HepG2 (cell line): Measurements from ENCODE around the gene LYRM1. TPM values are rescaled to one million over a fixed set of nuclear protein-coding genes. Genes with fewer than 3 reads are reported as not detected.

Source experiments
- ATRX ChIP-seq: sonication (generic); formaldehyde crosslinking; IDR thresholded peaks from 2 replicates; pipeline ENCODE4 v1.4.0; 2020; ENCODE audit warnings: missing genetic modification reagents, borderline replicate concordance
- BORCS8-MEF2B ChIP-seq: sonication (generic); formaldehyde crosslinking; IDR thresholded peaks from 2 replicates; pipeline ENCODE4 v1.8.0; 2022; ENCODE audit warnings: mild to moderate bottlenecking, missing genetic modification reagents
- BRD4 ChIP-seq: sonication (generic); formaldehyde crosslinking; IDR thresholded peaks from 2 replicates; pipeline ENCODE4 v1.4.0; 2020; ENCODE audit warnings: missing genetic modification reagents
- CBX5 ChIP-seq: sonication (generic); formaldehyde crosslinking; IDR thresholded peaks from 2 replicates; pipeline ENCODE4 v1.4.0; 2020; ENCODE audit warnings: missing genetic modification reagents, borderline replicate concordance
- DPF2 ChIP-seq: sonication (generic); formaldehyde crosslinking; IDR thresholded peaks from 2 replicates; pipeline ENCODE4 v1.4.0; 2020; ENCODE audit warnings: mild to moderate bottlenecking, low read depth, missing genetic modification reagents, borderline replicate concordance
- ETV6 ChIP-seq: sonication (generic); formaldehyde crosslinking; conservative IDR thresholded peaks from 2 replicates; pipeline ENCODE4 v1.4.0; 2020; ENCODE audit warnings: missing genetic modification reagents
- FOXA1 ChIP-seq, 2 experiments: fragments of 450-650 bp in 1 of 2; sonication (generic) in 1 of 2; formaldehyde crosslinking in 1 of 2; IDR thresholded peaks; 2 replicates each; pipeline versions ENCODE4 v1.4.0 to v1.6.1; 2016 to 2020; ENCODE audit warnings: missing genetic modification reagents in 1 of 2
- FOXP1 ChIP-seq, 2 experiments: fragments of 450-650 bp in 1 of 2; IDR thresholded peaks; 2 replicates each; pipeline ENCODE4 v1.6.1; 2017 to 2018; ENCODE audit warnings: antibody characterized with exemption in 1 of 2
- PHF8 ChIP-seq: sonication (generic); formaldehyde crosslinking; IDR thresholded peaks from 2 replicates; pipeline ENCODE4 v1.5.0; 2020; ENCODE audit warnings: missing genetic modification reagents
- RXRA ChIP-seq: sonication (generic); formaldehyde crosslinking; IDR thresholded peaks from 2 replicates; pipeline ENCODE4 v1.5.1; 2020; ENCODE audit warnings: missing genetic modification reagents
- SNAPC4 ChIP-seq: sonication (generic); formaldehyde crosslinking; IDR thresholded peaks from 2 replicates; pipeline ENCODE4 v1.4.0; 2020; ENCODE audit warnings: mild to moderate bottlenecking, missing genetic modification reagents
- TERF1 ChIP-seq: sonication (generic); formaldehyde crosslinking; IDR thresholded peaks from 2 replicates; pipeline ENCODE4 v1.8.0; 2022; ENCODE audit warnings: mild to moderate bottlenecking, missing genetic modification reagents, moderate library complexity
- TRIM24 ChIP-seq: sonication (generic); formaldehyde crosslinking; IDR thresholded peaks from 2 replicates; pipeline ENCODE4 v1.8.0; 2022; ENCODE audit warnings: mild to moderate bottlenecking, missing genetic modification reagents
- YY1 ChIP-seq: IDR thresholded peaks from 2 replicates; pipeline ENCODE4 v1.6.1; 2011; ENCODE audit warnings: low read length, low read depth, moderate library complexity, mild to moderate bottlenecking; ENCODE audit not compliant: insufficient read depth, insufficient replicate concordance
- ZFX ChIP-seq: sonication (generic); formaldehyde crosslinking; IDR thresholded peaks from 2 replicates; pipeline ENCODE4 v1.4.0; 2020; ENCODE audit warnings: mild to moderate bottlenecking, low read depth, missing genetic modification reagents, moderate library complexity
- ZNF18 ChIP-seq: sonication (generic); formaldehyde crosslinking; IDR thresholded peaks from 2 replicates; pipeline ENCODE4 v1.8.0; 2022; ENCODE audit warnings: mild to moderate bottlenecking, missing genetic modification reagents; ENCODE audit not compliant: insufficient replicate concordance
- ZNF589 ChIP-seq: sonication (generic); formaldehyde crosslinking; conservative IDR thresholded peaks from 2 replicates; pipeline ENCODE4 v1.8.0; 2022; ENCODE audit warnings: mild to moderate bottlenecking, moderate library complexity, missing genetic modification reagents
- polyA plus RNA-seq, 8 experiments: library from polyadenylated mRNA; depleted of rRNA in 3 of 8; stranded (reverse) in 7 of 8; unstranded in 1 of 8; fragments of >200 nt; fragmentation: Illumina TruSeq in 4 of 8; extraction: Trizol in 4 of 8; gene quantifications; 2 replicates each; pipeline versions ENCODE4 v1.2.1 to v1.2.3, GENCODE V29; 2011 to 2016; ENCODE audit warnings: low read depth in 4 of 8, missing spikeins in 1 of 8, mixed read lengths in 1 of 8; ENCODE audit not compliant: insufficient read depth in 1 of 8
- total RNA-seq, 5 experiments: library from RNA; depleted of rRNA; stranded (reverse); fragments of >200 nt; fragmentation: Illumina TruSeq; extraction: Trizol; gene quantifications; 2 replicates each; pipeline ENCODE4 v1.2.3, GENCODE V29; 2016; ENCODE audit warnings: low read depth in 1 of 5
- TF ChIP-seq, protein P1 (sequence below): sonication (generic); formaldehyde crosslinking; IDR thresholded peaks from 2 replicates; pipeline ENCODE4 v1.5.0; 2020; ENCODE audit warnings: missing genetic modification reagents

The LYRM1 gene
- total and polyA plus RNA-seq, 2 of the 13 experiments (the other 11 are each of a cell fraction or from before 2014, with no cell fraction given): 59.2 to 82.6 TPM

DNA sequence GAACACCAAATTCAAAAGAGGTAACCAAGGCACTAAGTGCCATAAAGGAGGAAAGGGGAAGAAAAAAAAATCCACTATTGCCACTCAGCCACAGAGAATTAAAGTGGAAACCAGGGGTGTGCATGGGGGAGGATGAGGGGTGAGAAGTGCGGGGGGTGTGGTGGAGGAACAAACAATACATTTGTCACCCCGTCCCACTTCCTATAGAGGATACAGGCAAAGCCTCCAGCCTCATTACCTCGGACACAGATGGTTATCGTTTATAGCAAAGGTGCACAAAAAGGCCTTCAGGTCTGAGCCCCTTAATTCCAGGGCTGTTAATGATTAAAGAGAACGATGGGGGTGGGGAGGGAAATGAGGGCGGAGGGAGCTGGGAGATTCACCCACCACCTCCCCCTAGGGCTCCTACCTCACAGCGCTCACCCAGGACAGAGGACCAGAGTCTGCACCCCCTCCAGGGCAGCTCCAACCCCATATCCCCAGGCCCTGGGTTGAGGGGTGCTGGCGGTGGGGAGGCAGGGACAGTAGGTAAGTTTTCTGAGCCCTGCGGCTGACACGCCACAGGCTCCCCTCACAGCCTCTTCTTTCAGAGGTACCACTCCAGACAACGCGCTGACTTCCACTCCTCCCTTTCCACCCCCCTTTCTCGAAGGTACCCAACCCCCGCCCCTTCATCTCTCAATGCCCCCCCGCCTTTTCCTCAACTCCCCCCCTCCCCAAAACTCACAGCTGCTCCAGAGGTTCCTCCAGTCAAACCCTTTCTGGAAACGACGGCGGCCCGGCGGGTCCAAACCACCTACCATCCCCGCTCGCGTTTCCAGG lies 883 bp upstream of the LYRM1 start (continued):
- TF ChIP-seq TERF1 (CRISPR knock-in tag) (no peak), ZNF589 (no peak), RXRA (CRISPR knock-in tag) (peak; percentile 68; the same call in 1 of the 2 replicates), SNAPC4 (CRISPR knock-in tag) (0 out of 2 replicates have a peak, but pooled peaks have one; percentile 23), DPF2 (CRISPR knock-in tag) (no peak), ZFX (CRISPR knock-in tag) (no peak), ZNF18 (CRISPR knock-in tag) (no peak), PHF8 (CRISPR knock-in tag) (peak; percentile 44; the same call in 1 of the 2 replicates), ETV6 (CRISPR knock-in tag) (no peak; the same call in 1 of the 2 replicates), ATRX (no peak), TRIM24 (no peak), BORCS8-MEF2B (CRISPR knock-in tag) (0 out of 2 replicates have a peak, but pooled peaks have one; percentile 16), BRD4 (no peak), FOXP1 (IDR thresholded peaks at IDR 0.05) (no peak), FOXP1 (CRISPR knock-in tag; IDR thresholded peaks at IDR 0.05) (peak; percentile 43; the same call in 1 of the 2 replicates), YY1 (no peak), FOXA1 (IDR thresholded peaks at IDR 0.05) (no peak), FOXA1 (CRISPR knock-in tag; IDR thresholded peaks at IDR 0.05) (no peak), CBX5 (peak; percentile 68; the same call in 1 of the 2 replicates)
- TF ChIP-seq, protein P1, sequence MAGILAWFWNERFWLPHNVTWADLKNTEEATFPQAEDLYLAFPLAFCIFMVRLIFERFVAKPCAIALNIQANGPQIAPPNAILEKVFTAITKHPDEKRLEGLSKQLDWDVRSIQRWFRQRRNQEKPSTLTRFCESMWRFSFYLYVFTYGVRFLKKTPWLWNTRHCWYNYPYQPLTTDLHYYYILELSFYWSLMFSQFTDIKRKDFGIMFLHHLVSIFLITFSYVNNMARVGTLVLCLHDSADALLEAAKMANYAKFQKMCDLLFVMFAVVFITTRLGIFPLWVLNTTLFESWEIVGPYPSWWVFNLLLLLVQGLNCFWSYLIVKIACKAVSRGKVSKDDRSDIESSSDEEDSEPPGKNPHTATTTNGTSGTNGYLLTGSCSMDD (CRISPR knock-in tag): no peak
